IMR-90 (cell line): Measurements from ENCODE around the gene SLC18B1. TPM values are rescaled to one million over a fixed set of nuclear protein-coding genes. Genes with fewer than 3 reads are reported as not detected.
A peak's percentile ranks its signal among the peaks of the same experiment; 100 is the strongest.

ENCODE experiments used
- ATAC-seq: fragments of 200-7000 bp; cut with Tn5 transposase; 2 replicates; pipeline ENCODE4 v1.9.1; 2020; ENCODE audit warnings: low read depth, mild to moderate bottlenecking, moderate library complexity
- BruUV-seq: library from RNA; stranded (reverse); fragments of 400-500 nt; replicated peaks from 2 replicates; lab custom pipeline; 2021; lab: Mats Ljungman, UMichigan
- CTCF ChIA-PET: fragments of 300-600 bp; formaldehyde crosslinking; extraction: SDS; loops from one replicate; lab custom pipeline; 2021; ENCODE audit warnings: antibody characterized with exemption; lab: Yijun Ruan, JAX
- POLR2A ChIA-PET: fragments of 300-600 bp; sonication (Branson Sonifier 250); formaldehyde crosslinking; loops from one replicate; lab custom pipeline; 2022; ENCODE audit warnings: antibody characterized with exemption; ENCODE audit not compliant: unreplicated experiment; lab: Charles Lee
- DNase-seq: peaks from one replicate; pipeline ENCODE4 v3.0.0; 2013
- H2AFZ ChIP-seq: replicated peaks from 2 replicates; pipeline ENCODE3; 2013; ENCODE audit warnings: low read length, mild to moderate bottlenecking; ENCODE audit not compliant: poor library complexity
- H2AK5ac ChIP-seq: 2 replicates; pipeline ENCODE4 v1.6.1; 2013; ENCODE audit warnings: low read depth, low read length, inconsistent platforms
- H2AK9ac ChIP-seq: replicated peaks from 2 replicates; pipeline ENCODE3; 2013; ENCODE audit warnings: mild to moderate bottlenecking, low read depth, low read length, moderate library complexity; ENCODE audit not compliant: poor library complexity
- H2BK120ac ChIP-seq: 2 replicates; pipeline ENCODE4 v1.6.1; 2013; ENCODE audit warnings: low read depth, low read length, inconsistent platforms
- H2BK15ac ChIP-seq: 3 replicates; pipeline ENCODE4 v1.6.1; 2013; ENCODE audit warnings: low read depth, low read length, inconsistent platforms
- H2BK20ac ChIP-seq: 2 replicates; pipeline ENCODE4 v1.6.1; 2013; ENCODE audit warnings: low read depth, mild to moderate bottlenecking, inconsistent platforms, low read length, moderate library complexity
- H2BK5ac ChIP-seq: 2 replicates; pipeline ENCODE4 v1.6.1; 2013; ENCODE audit warnings: mild to moderate bottlenecking, low read depth, low read length, inconsistent platforms; ENCODE audit not compliant: poor library complexity, severe bottlenecking
- H3K14ac ChIP-seq: replicated peaks from 2 replicates; pipeline ENCODE4 v1.6.1; 2013; ENCODE audit warnings: low read depth, low read length, inconsistent platforms
- H3K18ac ChIP-seq: 2 replicates; pipeline ENCODE4 v1.6.1; 2013; ENCODE audit warnings: low read depth, low read length, control low read depth
- H3K23ac ChIP-seq: 2 replicates; pipeline ENCODE4 v1.6.1; 2013; ENCODE audit warnings: low read depth, low read length, inconsistent platforms
- H3K27ac ChIP-seq: 2 replicates; pipeline ENCODE4 v1.5.1; 2013; ENCODE audit warnings: mild to moderate bottlenecking, control low read depth, low read length; ENCODE audit not compliant: insufficient read depth
- H3K27me3 ChIP-seq: 2 replicates; pipeline ENCODE4 v1.6.1; 2013; ENCODE audit warnings: low read length; ENCODE audit not compliant: control insufficient read depth, insufficient read depth
- H3K36me3 ChIP-seq: 2 replicates; pipeline ENCODE4 v1.6.1; 2013; ENCODE audit warnings: low read length, mixed read lengths; ENCODE audit not compliant: control insufficient read depth, insufficient read depth
- H3K4ac ChIP-seq: 2 replicates; pipeline ENCODE4 v1.6.1; 2013; ENCODE audit warnings: low read depth, low read length, inconsistent platforms
- H3K4me1 ChIP-seq: 2 replicates; pipeline ENCODE4 v1.6.1; 2013; ENCODE audit warnings: low read length, mixed read lengths; ENCODE audit not compliant: control insufficient read depth, insufficient read depth
- H3K4me2 ChIP-seq: 2 replicates; pipeline ENCODE4 v1.6.1; 2013; ENCODE audit warnings: low read depth, mild to moderate bottlenecking, control low read depth, low read length, moderate library complexity
- H3K4me3 ChIP-seq: 2 replicates; pipeline ENCODE4 v1.5.1; 2013; ENCODE audit warnings: low read depth, mild to moderate bottlenecking, control low read depth, low read length, moderate library complexity; ENCODE audit not compliant: insufficient read depth
- H3K56ac ChIP-seq: 2 replicates; pipeline ENCODE4 v1.6.1; 2013; ENCODE audit warnings: low read length, inconsistent platforms; ENCODE audit not compliant: insufficient read depth; ENCODE audit errors: extremely low read depth
- H3K79me1 ChIP-seq, 2 experiments: 2 replicates each; pipeline ENCODE4 v1.6.1; 2013; ENCODE audit warnings: low read length in 2 of 2, inconsistent platforms in 1 of 2, low read depth in 1 of 2
- H3K9ac ChIP-seq: 2 replicates; pipeline ENCODE4 v1.6.1; 2013; ENCODE audit warnings: low read depth, low read length, control low read depth
- H3K9me1 ChIP-seq: 2 replicates; pipeline ENCODE4 v1.6.1; 2013; ENCODE audit warnings: low read length, inconsistent platforms; ENCODE audit not compliant: insufficient read depth
- H3K9me3 ChIP-seq: 2 replicates; pipeline ENCODE4 v1.6.1; 2013; ENCODE audit warnings: low read length; ENCODE audit not compliant: control insufficient read depth, insufficient read depth
- H4K20me1 ChIP-seq: 2 replicates; pipeline ENCODE4 v1.6.1; 2013; ENCODE audit warnings: low read length, inconsistent platforms; ENCODE audit not compliant: insufficient read depth
- H4K5ac ChIP-seq: 2 replicates; pipeline ENCODE4 v1.6.1; 2013; ENCODE audit warnings: mild to moderate bottlenecking, low read depth, low read length, control low read depth
- H4K8ac ChIP-seq, 2 experiments: 2 replicates each; pipeline ENCODE4 v1.6.1; 2013; ENCODE audit warnings: low read depth in 2 of 2, low read length in 2 of 2, control low read depth in 1 of 2, inconsistent platforms in 1 of 2
- H4K91ac ChIP-seq: 2 replicates; pipeline ENCODE4 v1.6.1; 2013; ENCODE audit warnings: low read depth, low read length, inconsistent platforms; ENCODE audit not compliant: insufficient read depth
- CEBPB ChIP-seq: IDR thresholded peaks from 2 replicates; pipeline ENCODE4 v1.6.1; 2012; ENCODE audit warnings: low read depth, low read length, improper control_type of control experiment
- CTCF ChIP-seq: conservative IDR thresholded peaks from 2 replicates; pipeline ENCODE4 v1.5.1; 2012; ENCODE audit warnings: mild to moderate bottlenecking, low read depth, low read length, improper control_type of control experiment
- MAZ ChIP-seq: IDR thresholded peaks from 2 replicates; pipeline ENCODE4 v1.6.1; 2012; ENCODE audit warnings: low read depth, mild to moderate bottlenecking, low read length, improper control_type of control experiment, moderate library complexity, borderline replicate concordance
- RAD21 ChIP-seq: IDR thresholded peaks from 2 replicates; pipeline ENCODE4 v1.6.1; 2012; ENCODE audit warnings: low read length, improper control_type of control experiment
- SMC3 ChIP-seq: fragments of 150-350 bp; IDR thresholded peaks from 2 replicates; pipeline ENCODE4 v1.6.1; 2016; ENCODE audit warnings: low read depth, mild to moderate bottlenecking, antibody characterized with exemption, low read length, moderate library complexity
- USF2 ChIP-seq: fragments of 150-350 bp; IDR thresholded peaks from 2 replicates; pipeline ENCODE4 v1.6.1; 2017; ENCODE audit warnings: mild to moderate bottlenecking, antibody characterized with exemption, low read length, low read depth
- WGBS, 2 experiments: methylation state at CpG; one replicate each; pipeline versions ENCODE4 v1.1.5 to v1.1.7; 2013; ENCODE audit warnings: missing lambda C conversion rate in 2 of 2; ENCODE audit not compliant: insufficient read length in 1 of 2; ENCODE audit errors: extremely low coverage in 2 of 2; 5-methylcytosine and 5-hydroxymethylcytosine counted together
- dilution Hi-C: fragments of 300-500 bp; cut with HindIII; formaldehyde crosslinking; loops from one replicate; pipeline ENCODE4 v1.14.3; 2018; ENCODE audit warnings: low sequenced_read_pairs; ENCODE audit not compliant: unreplicated experiment
- in situ Hi-C: fragments of 300-500 bp; cut with MboI; formaldehyde crosslinking; loops from 3 replicates; pipeline ENCODE4 v1.14.3; 2019; ENCODE audit warnings: low sequenced_read_pairs, inconsistent platforms, mixed read lengths
- intact Hi-C: fragments of 100-400 bp; cut with micrococcal nuclease; formaldehyde crosslinking; loops from 2 replicates; pipeline ENCODE4 v1.10.0; 2022
- polyA plus RNA-seq, 3 experiments: library from polyadenylated mRNA; depleted of rRNA; stranded (reverse); fragments of >200 nt; gene quantifications; 2 replicates each; pipeline ENCODE4 v1.2.3, GENCODE V29; 2012; ENCODE audit warnings: low replicate concordance in 1 of 3
- total RNA-seq: library from RNA; depleted of rRNA; stranded (reverse); fragments of >200 nt; gene quantifications from 2 replicates; pipeline ENCODE4 v1.2.3, GENCODE V29; 2012

The SLC18B1 gene
- total and polyA plus RNA-seq, 2 of the 4 experiments (the other 2 are of a cell fraction) = 2.4 to 2.5 TPM

GRCh38 chr6:132780770-132781371 is 17.6 kb downstream of the SLC18B1 start:
- no peaks in the 10 kb centered on the region for H3K4me1 ChIP-seq
- H3K4me2 ChIP-seq = no peak overlapping the region
- in situ Hi-C loops (no loop called here), intact Hi-C loops (loop anchor here (1.0 to 10.0 kb wide), 3 partner anchors 112 to 486 kb away; no protein-coding TSS in a partner anchor), dilution Hi-C loops (no loop called here)
- H3K27me3 ChIP-seq = no peaks in the 10 kb centered on the region
- no peak overlapping the region for H4K8ac ChIP-seq
- H4K20me1 ChIP-seq = no peaks in the 10 kb centered on the region
- no peak overlapping the region for H3K18ac ChIP-seq
- no peak overlapping the region for H2AK5ac ChIP-seq
- DNase-seq = peak; percentile 63
- BruUV-seq = no TSS peak
- H2BK5ac ChIP-seq = no peak overlapping the region
- no CpG with 5 or more reads among the region's 2 CpGs for WGBS, 2 experiments
- H2AFZ ChIP-seq = no peak overlapping the region
- peaks cover 6% of the 10 kb centered on the region; the same call in 1 of the 2 replicates for H3K36me3 ChIP-seq
- H3K23ac ChIP-seq = no peak overlapping the region
- H3K79me1 ChIP-seq = no peaks in the 10 kb centered on the region
- H3K14ac ChIP-seq = no peak overlapping the region
- H3K9me3 ChIP-seq = no peaks in the 10 kb centered on the region
- H4K5ac ChIP-seq = no peak overlapping the region
- H3K27ac ChIP-seq = no peak overlapping the region
- ChIA-PET POLR2A (no interaction called here), CTCF (no interaction called here)
- no peak overlapping the region for H2BK120ac ChIP-seq
- H3K9ac ChIP-seq = no peak overlapping the region
- H4K91ac ChIP-seq = no peak overlapping the region
- H3K4ac ChIP-seq = no peak overlapping the region
- TF ChIP-seq CEBPB (peak; percentile 72), SMC3 (peak; percentile 66), RAD21 (peak; percentile 59), USF2 (no peak), CTCF (peak; percentile 62), MAZ (no peak)
- H3K56ac ChIP-seq = no peak overlapping the region
- no peak overlapping the region for H2BK15ac ChIP-seq
- ATAC-seq = peak; percentile 81
- H2AK9ac ChIP-seq = no peak overlapping the region
- 0 out of 2 replicates have a peak, but pooled peaks cover 2% of the 10 kb centered on the region for H3K9me1 ChIP-seq
- H3K4me3 ChIP-seq = no peak overlapping the region
- H2BK20ac ChIP-seq = no peak overlapping the region
